HG03103 (cell line): ENCODE results near the gene RELN.

Experiments
- ATAC-seq: cut with Tn5 transposase; IDR thresholded peaks from one replicate; pipeline ENCODE4 v1.9.1; 2021; ENCODE audit warnings: low read depth; ENCODE audit not compliant: unreplicated experiment

Gene RELN

DNA sequence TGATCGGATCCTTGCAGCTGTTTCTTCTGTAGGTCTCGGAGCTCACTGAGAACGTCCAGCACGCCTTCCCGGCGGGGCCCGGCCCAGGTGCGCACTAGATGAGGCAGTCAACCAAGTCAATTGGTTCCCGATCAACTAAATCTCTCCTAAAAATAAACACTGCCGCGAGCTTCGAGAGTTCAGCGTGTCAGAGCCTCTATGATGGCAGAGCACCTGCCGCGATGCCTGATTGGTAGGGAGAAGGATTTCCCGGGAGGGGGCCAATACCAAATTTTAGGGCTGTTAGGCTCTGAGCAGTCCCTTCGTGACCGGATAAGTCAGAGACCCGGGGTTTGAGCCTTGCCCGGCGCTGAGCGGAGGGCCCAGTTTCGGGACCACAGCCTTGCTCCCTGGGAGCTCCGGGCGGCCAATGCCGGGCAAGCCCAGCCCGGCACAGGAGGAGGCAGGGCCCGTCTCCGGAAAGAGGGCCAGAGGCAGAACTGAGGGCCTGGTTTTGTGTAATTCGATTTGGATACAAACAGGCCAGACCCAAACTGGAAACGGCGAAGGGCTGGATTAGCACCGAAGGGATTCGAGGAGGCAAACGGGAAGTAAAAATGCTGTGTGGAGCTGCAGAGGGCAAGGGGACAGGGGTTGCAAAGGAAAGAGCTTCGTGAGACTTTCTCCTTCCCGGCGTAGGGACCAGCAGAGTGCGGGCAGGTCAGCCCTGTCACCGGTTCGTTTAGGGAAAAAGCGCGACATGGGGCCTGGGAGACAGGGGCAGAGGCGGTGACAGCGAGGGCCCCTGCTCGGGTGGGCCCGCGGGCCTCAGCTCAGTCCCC lies 544.0 kb downstream of the RELN start:
- no peak for ATAC-seq

DNA sequence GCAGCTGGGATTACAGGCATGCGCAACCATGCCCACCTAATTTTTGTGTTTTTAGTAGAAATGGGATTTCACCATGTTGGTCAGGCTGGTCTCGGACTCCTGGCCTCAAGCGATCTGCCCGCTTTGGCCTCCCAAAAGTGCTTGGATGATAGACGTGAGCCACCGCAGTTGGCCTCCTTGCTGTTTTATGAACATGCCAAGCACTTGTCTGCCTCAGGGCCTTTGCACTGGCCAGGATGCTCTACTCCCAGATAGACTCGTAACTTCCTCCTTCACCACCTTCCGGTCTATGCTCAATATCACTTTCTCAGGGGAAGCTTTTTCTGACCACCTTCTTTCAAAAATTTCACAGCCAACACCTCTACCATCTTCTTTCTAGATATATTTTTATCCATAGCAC lies 549.8 kb downstream of the RELN start:
- ATAC-seq = no peak

DNA sequence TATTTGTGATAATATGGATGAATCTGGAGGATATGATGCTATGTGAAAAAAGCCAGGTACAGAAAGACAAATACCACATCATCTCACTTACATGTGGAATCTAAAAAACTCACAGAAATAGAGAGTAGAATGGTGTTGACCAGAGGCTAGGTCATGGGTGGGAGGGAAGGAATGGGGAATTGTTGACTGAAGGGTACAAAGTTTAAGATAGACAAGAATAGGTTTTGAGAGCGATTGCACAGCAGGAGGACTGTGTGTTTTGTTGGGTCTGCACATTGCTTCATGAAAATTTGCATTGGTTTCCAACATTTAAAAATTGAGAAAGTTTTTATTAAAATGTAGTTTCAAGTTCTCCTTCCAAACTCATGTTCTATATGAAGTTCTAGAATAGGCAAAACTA lies 551.8 kb downstream of the RELN start:
- no peak for ATAC-seq

DNA sequence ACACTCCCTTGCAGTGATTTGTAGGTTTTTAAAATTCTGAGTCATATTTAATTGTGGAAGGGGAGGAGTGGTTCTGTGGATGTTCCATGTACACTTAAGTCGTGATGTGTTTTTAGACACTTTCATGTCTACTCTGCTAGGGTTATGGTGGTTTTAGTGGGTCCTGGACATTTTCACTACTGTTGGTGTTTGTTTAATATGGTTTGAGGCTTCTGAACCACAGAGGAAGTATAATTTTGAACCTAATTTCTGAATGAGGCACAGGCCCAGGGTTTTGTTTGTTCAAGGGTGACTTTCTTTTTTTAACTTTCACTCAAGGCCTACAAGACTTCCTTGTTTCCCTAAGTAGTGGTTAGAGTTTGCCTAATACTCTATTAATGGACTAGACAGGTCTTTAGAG lies 556.7 kb downstream of the RELN start:
- ATAC-seq = peak; percentile 82

DNA sequence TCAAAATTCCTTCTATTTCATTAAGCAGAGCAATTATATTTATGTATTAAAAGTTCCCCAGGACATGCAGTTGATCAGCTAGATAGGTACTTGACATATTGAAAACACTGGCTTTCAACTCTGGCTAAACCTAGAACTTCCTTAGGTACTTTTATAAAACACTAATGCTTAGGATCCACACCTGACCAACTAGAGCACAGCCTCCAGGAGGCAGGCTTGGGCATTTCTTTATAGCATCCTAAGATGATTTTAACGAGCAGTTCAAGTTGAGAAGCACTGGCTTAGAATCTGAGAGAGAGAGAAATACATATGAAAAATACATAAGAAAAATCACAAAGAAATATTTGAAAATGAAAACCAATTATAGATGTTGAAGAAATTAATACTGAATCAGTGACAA lies 564.3 kb downstream of the RELN start:
- ATAC-seq = no peak

DNA sequence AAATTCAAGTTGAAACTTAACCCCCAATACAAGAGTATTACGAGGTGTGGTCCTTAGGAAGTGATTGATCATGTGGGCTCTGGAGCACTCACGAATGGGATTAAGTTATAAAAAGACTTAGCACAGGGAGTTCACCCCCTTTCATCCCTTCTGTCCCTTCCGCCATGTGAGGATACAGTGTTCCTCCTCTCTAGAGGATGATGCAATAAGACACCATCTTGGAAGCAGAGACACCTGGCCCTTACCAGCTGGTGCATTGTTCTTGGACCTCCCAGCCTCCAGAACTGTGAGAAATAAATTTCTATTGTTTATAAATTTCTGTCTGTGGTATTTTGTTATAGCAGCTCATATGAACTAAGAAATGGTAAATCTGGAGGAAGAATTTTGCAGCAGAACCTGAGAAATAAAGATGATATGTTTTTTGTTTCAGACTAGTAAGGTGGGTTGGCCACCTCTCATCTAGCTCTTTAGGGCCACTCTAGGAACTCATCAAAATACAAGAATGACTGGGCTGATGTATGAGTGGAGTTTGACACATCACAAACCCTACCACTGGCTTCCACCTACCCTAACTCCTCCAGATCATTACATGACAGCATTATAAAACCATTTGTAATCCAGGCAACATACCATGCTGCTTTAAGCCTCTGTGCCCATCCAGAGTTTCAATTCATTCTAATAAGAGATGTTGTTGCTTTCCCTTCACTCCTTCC lies 565.8 kb downstream of the RELN start:
- ATAC-seq = no peak
